HEK293T (cell line): Measurements from ENCODE around the gene ZP1.

Experiments
- CTCF ChIA-PET: fragments of 350-600 bp; formaldehyde crosslinking; extraction: SDS; loops from one replicate; lab custom pipeline; 2021; ENCODE audit warnings: antibody characterized with exemption, inconsistent platforms; lab: Yijun Ruan, JAX
- POLR2A ChIA-PET: fragments of 350-600 bp; formaldehyde crosslinking; extraction: SDS; loops from one replicate; lab custom pipeline; 2020; ENCODE audit warnings: antibody characterized with exemption, inconsistent platforms; lab: Yijun Ruan, JAX
- DNase-seq: peaks from one replicate; pipeline ENCODE4 v3.0.0; 2012; ENCODE audit warnings: mixed read lengths; ENCODE audit errors: extremely low spot score
- ARNT ChIP-seq: fragments of 450-650 bp; IDR thresholded peaks from 2 replicates; pipeline ENCODE4 v1.6.1; 2017; ENCODE audit warnings: mild to moderate bottlenecking
- BHLHE40 ChIP-seq: fragments of 450-650 bp; IDR thresholded peaks from 2 replicates; pipeline ENCODE4 v1.6.1; 2016; ENCODE audit warnings: mild to moderate bottlenecking, moderate library complexity, borderline replicate concordance
- CTBP1 ChIP-seq: fragments of 450-650 bp; IDR thresholded peaks from 2 replicates; pipeline ENCODE4 v1.6.1; 2016; ENCODE audit warnings: borderline replicate concordance
- ELF4 ChIP-seq: fragments of 450-650 bp; IDR thresholded peaks from 2 replicates; pipeline ENCODE4 v1.6.1; 2017; ENCODE audit warnings: antibody characterized with exemption
- FOXA1 ChIP-seq: fragments of 450-650 bp; IDR thresholded peaks from 2 replicates; pipeline ENCODE4 v1.6.1; 2016; ENCODE audit warnings: mild to moderate bottlenecking
- FOXK2 ChIP-seq: fragments of 450-650 bp; IDR thresholded peaks from 2 replicates; pipeline ENCODE4 v1.6.1; 2016; ENCODE audit warnings: mild to moderate bottlenecking
- FOXM1 ChIP-seq: fragments of 450-650 bp; IDR thresholded peaks from 2 replicates; pipeline ENCODE4 v1.6.1; 2017; ENCODE audit warnings: mild to moderate bottlenecking, borderline replicate concordance
- HDGF ChIP-seq: fragments of 450-650 bp; IDR thresholded peaks from 2 replicates; pipeline ENCODE4 v1.6.1; 2017; ENCODE audit warnings: antibody characterized with exemption, borderline replicate concordance
- L3MBTL2 ChIP-seq: fragments of 450-650 bp; conservative IDR thresholded peaks from 2 replicates; pipeline ENCODE4 v1.6.1; 2016; ENCODE audit warnings: mild to moderate bottlenecking
- LEF1 ChIP-seq: fragments of 450-650 bp; IDR thresholded peaks from 2 replicates; pipeline ENCODE4 v1.6.1; 2017; ENCODE audit warnings: mild to moderate bottlenecking, borderline replicate concordance
- NFRKB ChIP-seq: fragments of 450-650 bp; IDR thresholded peaks from 2 replicates; pipeline ENCODE4 v1.6.1; 2016; ENCODE audit warnings: mild to moderate bottlenecking, moderate library complexity
- SP1 ChIP-seq: fragments of 450-650 bp; IDR thresholded peaks from 2 replicates; pipeline ENCODE4 v1.6.1; 2017
- SUZ12 ChIP-seq: fragments of 450-650 bp; IDR thresholded peaks from 2 replicates; pipeline ENCODE4 v1.6.1; 2016; ENCODE audit warnings: mild to moderate bottlenecking
- TARDBP ChIP-seq: fragments of 450-650 bp; IDR thresholded peaks from 2 replicates; pipeline ENCODE4 v1.6.1; 2016
- ZNF384 ChIP-seq: fragments of 450-650 bp; IDR thresholded peaks from 2 replicates; pipeline ENCODE4 v1.6.1; 2016
- TF ChIP-seq, protein P1 (sequence below): fragments of 450-650 bp; IDR thresholded peaks from 2 replicates; pipeline ENCODE4 v1.6.1; 2016

The ZP1 gene

DNA sequence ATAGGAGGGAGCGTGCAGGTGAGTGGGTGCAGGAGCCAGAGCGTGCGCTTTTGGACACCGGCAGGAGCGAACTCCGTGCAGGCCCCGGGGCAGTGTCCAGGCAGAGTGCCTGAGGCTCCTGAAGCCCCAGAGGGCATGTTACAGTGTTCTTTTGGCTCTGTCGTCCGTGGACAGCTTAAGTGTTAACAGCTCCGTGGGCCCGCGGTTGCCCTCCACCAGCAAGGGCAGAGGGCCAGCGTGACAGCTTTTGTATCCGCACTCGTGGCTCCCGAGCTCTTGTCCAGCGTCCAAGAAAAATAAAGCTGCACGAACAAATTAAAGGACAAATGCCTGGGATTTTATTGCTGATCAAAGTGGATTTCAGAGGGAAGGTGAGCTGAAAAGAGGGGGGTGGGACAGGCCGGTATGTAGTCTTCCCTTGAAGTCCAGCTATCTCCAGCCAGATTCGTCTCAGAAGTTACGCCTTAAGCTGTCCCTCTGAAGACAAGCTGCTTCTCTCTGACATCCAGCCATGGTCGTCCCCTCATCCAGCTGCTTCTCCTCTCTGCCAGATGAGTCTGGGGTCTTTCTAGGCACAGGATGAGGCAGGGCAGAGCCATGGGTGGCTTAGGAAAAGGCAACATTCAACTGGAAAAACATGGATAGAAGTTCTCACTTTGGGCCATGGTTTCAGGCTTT lies 45.6 kb downstream of the ZP1 start:
- TF ChIP-seq L3MBTL2 (0 out of 2 replicates have a peak, but pooled peaks have one; percentile 35), HDGF (no peak)
- TF ChIP-seq, protein P1, sequence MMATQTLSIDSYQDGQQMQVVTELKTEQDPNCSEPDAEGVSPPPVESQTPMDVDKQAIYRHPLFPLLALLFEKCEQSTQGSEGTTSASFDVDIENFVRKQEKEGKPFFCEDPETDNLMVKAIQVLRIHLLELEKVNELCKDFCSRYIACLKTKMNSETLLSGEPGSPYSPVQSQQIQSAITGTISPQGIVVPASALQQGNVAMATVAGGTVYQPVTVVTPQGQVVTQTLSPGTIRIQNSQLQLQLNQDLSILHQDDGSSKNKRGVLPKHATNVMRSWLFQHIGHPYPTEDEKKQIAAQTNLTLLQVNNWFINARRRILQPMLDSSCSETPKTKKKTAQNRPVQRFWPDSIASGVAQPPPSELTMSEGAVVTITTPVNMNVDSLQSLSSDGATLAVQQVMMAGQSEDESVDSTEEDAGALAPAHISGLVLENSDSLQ, result no peak
- DNase-seq, result no peak
- CTCF ChIA-PET, result interaction anchor here (1.0 to 1.5 kb wide), 2 partner anchors 14 to 81 kb away, joined by 3 to 7 read pairs; no protein-coding TSS in a partner anchor
- POLR2A ChIA-PET, result interaction anchor here (0.8 to 3.7 kb wide), 13 partner anchors 7 to 421 kb away, joined by 3 to 34 read pairs (median 4); partner anchors contain the start of genes DDB1, PRPF19, TKFC and TMEM132A

DNA sequence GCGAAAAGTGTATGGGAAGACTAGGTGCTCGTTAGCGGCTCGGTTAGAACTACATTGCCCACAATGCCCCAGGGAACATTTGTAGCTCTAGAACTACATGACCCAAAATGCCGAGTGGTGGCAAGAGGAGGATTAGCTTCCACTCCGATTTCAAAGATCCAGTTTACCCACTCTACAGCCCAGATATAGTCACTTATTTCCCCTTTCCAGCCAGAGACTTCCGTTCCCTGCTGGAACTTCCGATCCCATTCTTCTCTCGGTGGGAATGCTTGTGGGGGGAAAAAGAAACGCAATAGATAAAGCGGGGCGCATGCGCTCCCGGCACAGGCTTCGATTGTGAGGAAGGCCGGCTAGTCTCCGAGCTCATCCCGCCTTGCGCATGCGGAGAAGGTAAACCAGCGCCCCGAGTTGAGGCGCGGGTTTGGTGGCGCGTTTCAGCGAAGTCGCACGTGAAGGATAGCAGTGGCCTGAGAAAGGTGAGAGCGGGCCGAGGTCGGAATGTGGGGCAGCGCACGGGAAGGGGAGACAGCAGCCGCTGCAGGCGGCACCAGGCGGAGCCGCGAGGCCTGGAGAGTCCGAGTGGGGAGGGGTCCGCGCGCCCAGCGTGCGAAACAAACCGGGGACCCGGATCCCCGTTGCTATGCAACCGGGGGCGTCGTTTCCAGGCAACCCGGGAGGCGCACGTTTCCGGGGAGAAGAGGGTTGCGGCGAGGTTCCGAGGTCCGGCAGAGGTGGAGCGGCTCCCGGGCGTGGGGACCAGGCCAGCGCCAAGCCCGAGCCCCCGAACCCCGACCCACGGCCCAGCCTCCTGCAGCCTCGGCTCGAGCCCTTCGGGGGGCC lies 46.7 kb downstream of the ZP1 start, which contains the start of gene TMEM109:
Gene TMEM109 (plus strand): TSS at position 366 of the 840 bp plus-strand sequence. CDS start 5,536 bp downstream, outside the sequence.
- TF ChIP-seq L3MBTL2, result peak; percentile 97
- TF ChIP-seq, protein P1, result no peak
- TF ChIP-seq ELF4, result peak; percentile 54
- ChIA-PET POLR2A (interaction anchor here (0.6 to 3.7 kb wide), 19 partner anchors 8 to 420 kb away, joined by 3 to 34 read pairs (median 3); partner anchors contain the start of genes DDB1, PRPF19, PTGDR2 and TKFC), CTCF (interaction anchor here (1.5 kb wide), 1 partner anchor 15 kb away, joined by 7 read pairs; no protein-coding TSS in a partner anchor)
- DNase-seq, result peak; percentile 83

DNA sequence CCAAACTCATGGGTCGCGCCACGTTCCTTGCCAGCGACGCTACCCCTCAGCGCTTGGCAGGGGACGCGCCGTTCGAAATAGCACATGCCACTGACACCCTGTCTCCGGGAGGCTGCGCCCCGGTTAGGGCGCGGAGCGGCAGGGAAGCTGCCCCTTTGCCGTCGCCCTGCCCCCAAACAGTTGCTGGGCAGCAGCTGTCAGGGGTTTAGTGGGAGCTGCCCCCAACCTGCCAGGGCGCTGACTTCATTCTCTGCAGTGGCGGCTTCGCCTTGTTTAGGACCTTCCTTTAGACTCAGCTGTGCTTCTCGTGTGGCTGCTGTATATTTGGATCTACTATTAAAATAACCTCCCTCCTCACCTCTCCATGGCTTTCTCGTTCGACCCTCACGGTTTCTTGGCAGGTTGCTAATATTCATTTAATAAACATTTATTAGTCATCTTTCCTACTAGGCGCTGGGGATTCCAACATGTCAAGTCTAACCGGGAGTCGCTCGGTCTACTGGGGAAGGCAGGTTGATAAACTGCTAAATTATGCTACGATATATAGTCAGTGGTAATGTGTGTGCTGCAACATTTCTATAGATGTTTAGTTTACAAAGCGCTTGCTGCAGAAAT lies 47.4 kb downstream of the ZP1 start:
- DNase-seq, result peak; percentile 17
- POLR2A ChIA-PET, result interaction anchor here (0.6 to 3.7 kb wide), 8 partner anchors 9 to 225 kb away, joined by 3 to 34 read pairs (median 6); partner anchors contain the start of genes PRPF19 and TMEM132A
- TF ChIP-seq L3MBTL2 (no peak), SUZ12 (no peak), SP1 (no peak), TARDBP (no peak), HDGF (no peak), FOXK2 (no peak), FOXA1 (no peak), CTBP1 (no peak)
- TF ChIP-seq, protein P1, result no peak
- CTCF ChIA-PET, result interaction anchor here (0.8 to 1.5 kb wide), 4 partner anchors 9 to 127 kb away, joined by 3 to 7 read pairs (median 3); no protein-coding TSS in a partner anchor

DNA sequence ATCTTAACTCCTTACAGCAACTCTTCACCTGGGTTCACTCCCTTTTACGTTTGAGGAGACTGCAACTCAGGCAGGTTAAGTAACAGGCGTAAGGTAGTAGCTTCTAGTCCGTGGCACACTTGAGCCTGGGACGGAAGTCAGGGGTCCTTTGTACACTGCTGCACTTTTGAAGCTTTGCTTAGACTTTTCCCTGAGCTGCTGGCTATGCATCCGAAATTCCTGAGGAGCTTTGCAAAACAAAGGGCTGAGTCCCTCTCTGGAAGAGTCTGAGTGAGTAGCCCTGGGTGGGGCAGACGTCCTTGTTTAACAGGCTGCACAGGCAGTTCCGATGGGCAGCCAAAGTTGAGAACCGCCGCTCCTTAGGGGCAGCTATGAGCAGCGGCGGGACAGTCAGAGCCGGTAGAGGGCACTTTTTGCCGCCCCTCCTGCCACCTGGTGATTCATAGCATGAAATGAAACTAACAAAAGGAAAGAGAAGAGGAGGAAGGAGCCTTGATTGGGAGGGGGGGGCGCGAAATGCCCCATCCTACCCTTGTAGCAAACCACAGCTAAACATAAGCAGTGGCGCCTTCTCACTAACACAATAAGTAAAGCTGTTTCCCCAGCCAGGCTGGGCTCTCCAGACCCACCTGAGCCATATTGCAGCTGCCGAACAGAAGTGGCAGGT lies 48.0 kb downstream of the ZP1 start:
- no peak for TF ChIP-seq BHLHE40
- no peak for TF ChIP-seq L3MBTL2
- no peak for TF ChIP-seq ARNT
- TF ChIP-seq, protein P1, result peak; percentile 37; the same call in 1 of the 2 replicates
- TF ChIP-seq FOXM1, result no peak
- TF ChIP-seq FOXA1, result no peak
- no peak for TF ChIP-seq ELF4
- TF ChIP-seq LEF1, result no peak
- peak; percentile 44 for DNase-seq
- CTCF ChIA-PET, result interaction anchor here (0.8 to 1.5 kb wide), 3 partner anchors 10 to 126 kb away, joined by 3 read pairs; no protein-coding TSS in a partner anchor
- POLR2A ChIA-PET, result interaction anchor here (0.7 to 3.7 kb wide), 4 partner anchors 10 to 246 kb away, joined by 3 to 34 read pairs (median 6); partner anchors contain the start of genes PRPF19 and VPS37C

DNA sequence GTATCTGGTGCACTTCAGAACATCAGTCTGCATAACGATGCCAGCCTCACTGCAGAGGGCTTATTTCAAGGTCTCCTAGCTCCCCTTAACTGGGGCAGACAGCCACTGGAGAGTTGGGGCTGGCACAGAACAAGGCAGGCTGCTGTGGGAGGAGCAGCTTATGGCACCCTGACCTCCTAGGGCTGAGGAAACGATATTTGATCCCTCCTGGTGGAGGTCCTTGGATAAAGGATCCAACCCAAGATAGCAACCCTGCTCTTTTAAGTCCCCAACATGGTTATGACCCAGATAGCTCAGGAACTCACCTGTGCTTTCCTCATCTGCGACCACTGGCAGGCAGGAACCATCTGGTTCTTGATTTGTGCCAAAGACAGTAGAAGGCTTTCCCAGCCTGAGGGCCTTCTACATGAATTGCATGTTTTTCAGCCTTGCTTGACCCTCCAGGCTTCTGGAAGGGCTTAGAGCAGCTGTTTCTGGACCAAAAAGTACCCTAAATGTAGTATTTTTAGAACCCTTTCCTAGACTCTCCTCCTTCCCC lies 49.4 kb downstream of the ZP1 start:
- ChIA-PET CTCF (no interaction called here), POLR2A (no interaction called here)
- no peak for TF ChIP-seq SUZ12
- no peak for TF ChIP-seq ZNF384
- TF ChIP-seq TARDBP, result no peak
- no peak for TF ChIP-seq NFRKB
- TF ChIP-seq BHLHE40, result no peak
- TF ChIP-seq SP1, result no peak
- no peak for DNase-seq
